ENCODE results near the gene GCDH.

GCDH gene

DNA sequence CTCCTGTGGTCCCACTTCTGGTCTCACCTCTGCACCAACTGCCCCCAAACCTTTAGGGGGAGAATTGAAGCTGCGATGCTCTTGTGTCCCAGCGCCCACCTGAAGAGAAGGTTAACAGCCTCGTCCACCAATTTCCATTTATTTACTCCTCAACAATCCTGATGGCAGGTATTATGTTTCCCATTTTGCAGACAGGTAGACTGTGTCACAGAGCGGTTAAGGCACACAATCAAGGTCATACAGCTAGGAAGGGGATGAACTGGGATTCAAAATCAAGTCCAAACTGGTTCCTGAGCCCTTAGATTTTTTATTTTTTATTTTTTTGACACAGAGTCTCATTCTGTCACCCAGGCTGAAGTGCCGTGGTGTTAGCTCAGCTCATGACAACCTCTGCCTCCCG, 15.9 kb upstream of the GCDH start:
- Histone ChIP-seq H3K36me3 (ENCODE audit: control insufficient read depth in 1 of 2, insufficient read depth in 2 of 2, low read length in 2 of 2) (peaks cover 0 to 36% of the 10 kb centered on the region in 2 donors), H3K4me1 (ENCODE audit: control insufficient read depth in 1 of 2, insufficient read depth in 2 of 2, low read length in 2 of 2) (no peaks in the 10 kb centered on the region), H3K27ac (ENCODE audit: low read length) (no peak overlapping the region)

DNA sequence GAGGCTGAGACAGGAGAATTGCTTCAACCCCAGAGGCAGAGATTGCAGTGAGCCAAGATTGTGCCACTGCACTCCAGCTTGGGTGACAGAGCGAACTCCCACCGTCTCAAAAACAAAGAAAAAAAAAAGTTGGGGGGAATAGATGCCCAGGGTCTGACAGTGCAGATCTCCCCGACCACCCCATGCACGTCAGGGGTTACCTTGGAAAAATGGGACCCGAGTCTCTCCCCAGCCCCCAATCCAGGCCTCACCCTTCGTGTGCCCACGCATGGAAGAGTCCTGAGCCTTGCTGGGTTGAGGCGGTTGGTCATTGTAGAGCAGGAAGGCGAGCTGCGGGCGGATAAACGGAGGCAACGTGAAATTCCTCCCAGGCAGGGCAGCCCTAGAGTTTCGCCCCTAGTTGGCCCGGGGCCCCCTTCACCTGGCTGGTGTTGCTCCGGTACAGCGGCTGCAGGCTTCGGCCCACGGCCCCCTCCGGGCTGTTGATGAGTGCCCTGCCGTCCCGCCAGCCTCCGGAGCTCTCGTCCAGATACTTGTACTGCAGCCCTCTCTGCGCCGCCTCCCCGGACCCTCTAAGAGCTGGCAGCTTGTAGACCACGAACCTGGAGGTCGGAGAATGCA, 10.3 kb upstream of the GCDH start:
- Histone ChIP-seq H3K9me3 (ENCODE audit: control insufficient read depth in 1 of 2, low read length in 2 of 2) (peaks cover 0 to 5% of the 10 kb centered on the region in 2 donors), H3K4me1 (ENCODE audit: control insufficient read depth in 1 of 2, insufficient read depth in 2 of 2, low read length in 2 of 2) (peaks cover 0 to 19% of the 10 kb centered on the region in 2 donors), H3K4me3 (ENCODE audit: low read depth in 1 of 2, low read length in 2 of 2) (peak overlapping the region; percentile 74 to 79), H3K36me3 (ENCODE audit: control insufficient read depth in 1 of 2, insufficient read depth in 2 of 2, low read length in 2 of 2) (peaks cover 0 to 26% of the 10 kb centered on the region in 2 donors), H3K27ac (ENCODE audit: low read length) (peak overlapping the region; percentile 51), H3K27me3 (ENCODE audit: low read depth, low read length) (no peaks in the 10 kb centered on the region)

More for the DNA sequence above, 15.9 kb upstream of the GCDH start:
- Histone ChIP-seq H3K9me3 (ENCODE audit: control insufficient read depth in 1 of 2, low read length in 2 of 2) (no peaks in the 10 kb centered on the region), H3K4me3 (ENCODE audit: low read depth in 1 of 2, low read length in 2 of 2) (no peak overlapping the region), H3K27me3 (ENCODE audit: low read depth, low read length) (no peaks in the 10 kb centered on the region)

GRCh38 chr19:12881172-12881808, 9.7 kb upstream of the GCDH start, which contains the start of gene DNASE2:
Gene DNASE2, minus strand, starts transcription at chr19:12881449. Its CDS starts 74 bp downstream, at chr19:12881375.
- peaks cover 0 to 21% of the 10 kb centered on the region in 2 donors for H3K36me3 ChIP-seq (ENCODE audit: control insufficient read depth in 1 of 2, insufficient read depth in 2 of 2, low read length in 2 of 2)
- peaks cover 0 to 5% of the 10 kb centered on the region in 2 donors for H3K9me3 ChIP-seq (ENCODE audit: control insufficient read depth in 1 of 2, low read length in 2 of 2)
- no peaks in the 10 kb centered on the region for H3K27me3 ChIP-seq (ENCODE audit: low read depth, low read length)
- H3K4me3 ChIP-seq (ENCODE audit: low read depth in 1 of 2, low read length in 2 of 2) = peak within 1 kb of the TSS; percentile 74 to 79
- peak within 1 kb of the TSS; percentile 51 for H3K27ac ChIP-seq (ENCODE audit: low read length)
- peaks cover 0 to 24% of the 10 kb centered on the region in 2 donors for H3K4me1 ChIP-seq (ENCODE audit: control insufficient read depth in 1 of 2, insufficient read depth in 2 of 2, low read length in 2 of 2)

GRCh38 chr19:12882589-12882988, 8.4 kb upstream of the GCDH start:
- H3K27ac ChIP-seq (ENCODE audit: low read length) = no peak overlapping the region
- H3K27me3 ChIP-seq (ENCODE audit: low read depth, low read length) = no peaks in the 10 kb centered on the region
- H3K4me3 ChIP-seq (ENCODE audit: low read depth in 1 of 2, low read length in 2 of 2) = no peak overlapping the region
- peaks cover 0 to 11% of the 10 kb centered on the region in 2 donors for H3K36me3 ChIP-seq (ENCODE audit: control insufficient read depth in 1 of 2, insufficient read depth in 2 of 2, low read length in 2 of 2)
- H3K4me1 ChIP-seq (ENCODE audit: control insufficient read depth in 1 of 2, insufficient read depth in 2 of 2, low read length in 2 of 2) = peaks cover 0 to 24% of the 10 kb centered on the region in 2 donors
- peaks cover 0 to 5% of the 10 kb centered on the region in 2 donors for H3K9me3 ChIP-seq (ENCODE audit: control insufficient read depth in 1 of 2, low read length in 2 of 2)

DNA sequence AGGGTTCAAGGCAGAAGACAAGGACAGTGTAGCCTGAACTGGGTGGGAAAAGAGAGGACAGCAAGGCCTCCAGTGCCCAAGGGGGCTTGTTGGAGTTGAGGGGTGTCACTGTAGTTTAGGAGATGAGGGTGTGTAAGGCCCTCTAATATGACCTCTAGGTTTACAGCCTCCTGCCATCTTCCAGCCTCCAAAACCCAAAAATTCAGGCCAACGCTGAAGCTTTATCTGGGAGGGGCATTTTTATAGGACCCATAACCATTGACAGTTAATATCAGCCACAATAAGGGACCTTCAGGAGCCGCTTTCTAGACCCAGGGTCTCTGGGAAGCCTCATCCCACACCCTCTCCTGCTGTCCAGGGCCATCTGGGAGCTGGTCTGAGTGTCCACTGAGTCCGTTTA, 6.8 kb upstream of the GCDH start:
- H3K36me3 ChIP-seq (ENCODE audit: control insufficient read depth in 1 of 2, insufficient read depth in 2 of 2, low read length in 2 of 2) = no peaks in the 10 kb centered on the region
- no peak overlapping the region for H3K27ac ChIP-seq (ENCODE audit: low read length)
- peaks cover 0 to 5% of the 10 kb centered on the region in 2 donors for H3K9me3 ChIP-seq (ENCODE audit: control insufficient read depth in 1 of 2, low read length in 2 of 2)
- no peak overlapping the region for H3K4me3 ChIP-seq (ENCODE audit: low read depth in 1 of 2, low read length in 2 of 2)
- H3K4me1 ChIP-seq (ENCODE audit: control insufficient read depth in 1 of 2, insufficient read depth in 2 of 2, low read length in 2 of 2) = peaks cover 0 to 24% of the 10 kb centered on the region in 2 donors
- H3K27me3 ChIP-seq (ENCODE audit: low read depth, low read length) = no peaks in the 10 kb centered on the region

GRCh38 chr19:12884627-12884925, 6.4 kb upstream of the GCDH start:
- Histone ChIP-seq H3K27ac (ENCODE audit: low read length) (no peak overlapping the region), H3K4me1 (ENCODE audit: control insufficient read depth in 1 of 2, insufficient read depth in 2 of 2, low read length in 2 of 2) (peaks cover 0 to 24% of the 10 kb centered on the region in 2 donors), H3K9me3 (ENCODE audit: control insufficient read depth in 1 of 2, low read length in 2 of 2) (peaks cover 0 to 5% of the 10 kb centered on the region in 2 donors), H3K4me3 (ENCODE audit: low read depth in 1 of 2, low read length in 2 of 2) (peak overlapping the region in 1 of 2 donors; percentile 67), H3K27me3 (ENCODE audit: low read depth, low read length) (no peaks in the 10 kb centered on the region), H3K36me3 (ENCODE audit: control insufficient read depth in 1 of 2, insufficient read depth in 2 of 2, low read length in 2 of 2) (no peaks in the 10 kb centered on the region)

GRCh38 chr19:12884926-12885748, 5.8 kb upstream of the GCDH start:
- Histone ChIP-seq H3K36me3 (ENCODE audit: control insufficient read depth in 1 of 2, insufficient read depth in 2 of 2, low read length in 2 of 2) (no peaks in the 10 kb centered on the region), H3K4me3 (ENCODE audit: low read depth in 1 of 2, low read length in 2 of 2) (peak overlapping the region in 1 of 2 donors; percentile 67), H3K9me3 (ENCODE audit: control insufficient read depth in 1 of 2, low read length in 2 of 2) (peaks cover 0 to 5% of the 10 kb centered on the region in 2 donors), H3K27ac (ENCODE audit: low read length) (no peak overlapping the region), H3K4me1 (ENCODE audit: control insufficient read depth in 1 of 2, insufficient read depth in 2 of 2, low read length in 2 of 2) (peaks cover 0 to 25% of the 10 kb centered on the region in 2 donors), H3K27me3 (ENCODE audit: low read depth, low read length) (no peaks in the 10 kb centered on the region)

GRCh38 chr19:12885749-12886650, 5.0 kb upstream of the GCDH start:
- peaks cover 0 to 23% of the 10 kb centered on the region in 2 donors for H3K4me1 ChIP-seq (ENCODE audit: control insufficient read depth in 1 of 2, insufficient read depth in 2 of 2, low read length in 2 of 2)
- H3K36me3 ChIP-seq (ENCODE audit: control insufficient read depth in 1 of 2, insufficient read depth in 2 of 2, low read length in 2 of 2) = no peaks in the 10 kb centered on the region
- no peak overlapping the region for H3K27ac ChIP-seq (ENCODE audit: low read length)
- H3K4me3 ChIP-seq (ENCODE audit: low read depth in 1 of 2, low read length in 2 of 2) = peak overlapping the region in 1 of 2 donors; percentile 67
- H3K27me3 ChIP-seq (ENCODE audit: low read depth, low read length) = no peaks in the 10 kb centered on the region
- peaks cover 0 to 5% of the 10 kb centered on the region in 2 donors for H3K9me3 ChIP-seq (ENCODE audit: control insufficient read depth in 1 of 2, low read length in 2 of 2)

DNA sequence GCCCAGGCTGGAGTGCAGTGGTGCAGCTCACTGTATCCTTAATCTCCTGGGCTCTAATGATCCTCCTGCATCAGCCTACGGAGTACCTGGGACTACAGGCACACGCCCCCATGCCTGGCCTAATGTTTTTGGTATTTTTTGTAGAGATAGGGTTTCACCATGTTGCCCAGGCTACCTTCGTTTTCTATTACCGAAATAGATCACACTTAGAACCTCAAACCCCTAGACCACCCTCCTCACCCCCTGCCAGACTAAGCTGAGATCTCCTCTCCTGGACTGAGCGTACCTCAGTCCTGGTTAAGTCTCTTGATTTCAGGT, 4.3 kb upstream of the GCDH start:
- Histone ChIP-seq H3K9me3 (ENCODE audit: control insufficient read depth in 1 of 2, low read length in 2 of 2) (peaks cover 0 to 5% of the 10 kb centered on the region in 2 donors), H3K4me1 (ENCODE audit: control insufficient read depth in 1 of 2, insufficient read depth in 2 of 2, low read length in 2 of 2) (peaks cover 2 to 25% of the 10 kb centered on the region in 2 donors), H3K27ac (ENCODE audit: low read length) (no peak overlapping the region), H3K36me3 (ENCODE audit: control insufficient read depth in 1 of 2, insufficient read depth in 2 of 2, low read length in 2 of 2) (no peaks in the 10 kb centered on the region), H3K4me3 (ENCODE audit: low read depth in 1 of 2, low read length in 2 of 2) (no peak overlapping the region), H3K27me3 (ENCODE audit: low read depth, low read length) (no peaks in the 10 kb centered on the region)

- Histone ChIP-seq H3K27ac (ENCODE audit: low read length) (no peak within 1 kb of the TSS), H3K36me3 (ENCODE audit: control insufficient read depth in 1 of 2, insufficient read depth in 2 of 2, low read length in 2 of 2) (no peaks in the 10 kb centered on the region), H3K27me3 (ENCODE audit: low read depth, low read length) (no peaks in the 10 kb centered on the region), H3K4me1 (ENCODE audit: control insufficient read depth in 1 of 2, insufficient read depth in 2 of 2, low read length in 2 of 2) (peaks cover 6 to 31% of the 10 kb centered on the region in 2 donors), H3K4me3 (ENCODE audit: low read depth in 1 of 2, low read length in 2 of 2) (peak within 1 kb of the TSS in 1 of 2 donors; percentile 67), H3K9me3 (ENCODE audit: control insufficient read depth in 1 of 2, low read length in 2 of 2) (peaks cover 0 to 5% of the 10 kb centered on the region in 2 donors)
These were observed 3.8 kb upstream of the GCDH start, which contains the start of gene KLF1 for GRCh38 chr19:12886969-12887747. Gene KLF1, minus strand, starts transcription at chr19:12887201. Its CDS starts 61 bp downstream, at chr19:12887140.
